SK-N-SH (cell line): ENCODE measurements around the gene ZC3H18. TPM values are rescaled to one million over a fixed set of nuclear protein-coding genes. Genes with fewer than 3 reads are reported as not detected.

ENCODE experiments used
- CTCF ChIA-PET: fragments of 300-600, 350-600 bp; formaldehyde crosslinking; extraction: SDS; loops from one replicate; lab custom pipeline; 2021; lab: Yijun Ruan, JAX
- POLR2A ChIA-PET: fragments of 350-600 bp; sonication (Branson Sonifier 250); formaldehyde crosslinking; extraction: SDS; loops from one replicate; lab custom pipeline; 2020; ENCODE audit warnings: antibody characterized with exemption, inconsistent platforms; lab: Yijun Ruan, JAX
- DNase-seq: peaks from one replicate; pipeline ENCODE4 v3.0.0; 2012
- H2AFZ ChIP-seq: fragments of 200-600 bp; sonication (generic); 2 replicates; pipeline ENCODE4 v1.8.1; 2016; ENCODE audit warnings: antibody characterized with exemption, mild to moderate bottlenecking, low read depth
- H3F3A ChIP-seq: fragments of 200-600 bp; sonication (generic); replicated peaks from 2 replicates; pipeline ENCODE3; 2016; ENCODE audit warnings: antibody characterized with exemption, mild to moderate bottlenecking; ENCODE audit not compliant: insufficient read depth
- H3K27ac ChIP-seq, 2 experiments: fragments of 200-500 bp in 1 of 2; fragments of 200-600 bp in 1 of 2; sonication (Bioruptor generic) in 1 of 2; sonication (generic), shearing (Covaris generic) in 1 of 2; 2 replicates each; pipeline versions ENCODE4 v1.5.1 to v1.6.1; 2014 to 2016; ENCODE audit warnings: low read depth in 2 of 2, inconsistent platforms in 1 of 2, low read length in 1 of 2, mild to moderate bottlenecking in 1 of 2, mixed read lengths in 1 of 2
- H3K27me3 ChIP-seq: fragments of 200-600 bp; sonication (generic), shearing (Covaris generic); 2 replicates; pipeline ENCODE4 v1.6.1; 2016; ENCODE audit warnings: mixed run types; ENCODE audit not compliant: insufficient read depth
- H3K36me3 ChIP-seq, 2 experiments: fragments of 200-500 bp in 1 of 2; fragments of 200-600 bp in 1 of 2; sonication (Bioruptor generic) in 1 of 2; sonication (generic) in 1 of 2; replicated peaks in 1 of 2; 2 replicates each; pipeline versions ENCODE3 to v1.5.1; 2014 to 2016; ENCODE audit warnings: low read length in 1 of 2, mild to moderate bottlenecking in 1 of 2; ENCODE audit not compliant: insufficient read depth in 2 of 2, control insufficient read depth in 1 of 2
- H3K4me1 ChIP-seq, 2 experiments: fragments of 200-500 bp in 1 of 2; fragments of 200-600 bp in 1 of 2; sonication (Bioruptor generic) in 1 of 2; sonication (generic), shearing (Covaris generic) in 1 of 2; 2 replicates each; pipeline versions ENCODE4 v1.5.1 to v1.6.1; 2014 to 2016; ENCODE audit warnings: low read depth in 1 of 2, low read length in 1 of 2, mixed run types in 1 of 2; ENCODE audit not compliant: insufficient read depth in 2 of 2, control insufficient read depth in 1 of 2
- H3K4me2 ChIP-seq: fragments of 200-600 bp; sonication (generic), shearing (Covaris generic); 2 replicates; pipeline ENCODE4 v1.6.1; 2017; ENCODE audit warnings: mixed run types
- H3K4me3 ChIP-seq, 2 experiments: fragments of 200-500 bp in 1 of 2; fragments of 200-600 bp in 1 of 2; sonication (Bioruptor generic) in 1 of 2; sonication (generic), shearing (Covaris generic) in 1 of 2; 2 replicates each; pipeline versions ENCODE4 v1.5.1 to v1.8.1; 2014 to 2016; ENCODE audit warnings: low read depth in 2 of 2, inconsistent platforms in 1 of 2, low read length in 1 of 2, mild to moderate bottlenecking in 1 of 2, mixed read lengths in 1 of 2, moderate library complexity in 1 of 2
- H3K79me2 ChIP-seq: fragments of 200-600 bp; sonication (generic); 2 replicates; pipeline ENCODE4 v1.8.1; 2017; ENCODE audit warnings: mild to moderate bottlenecking; ENCODE audit not compliant: insufficient read depth
- H3K9ac ChIP-seq: fragments of 200-600 bp; sonication (generic); 2 replicates; pipeline ENCODE4 v1.6.1; 2017; ENCODE audit warnings: mixed run types
- H3K9me2 ChIP-seq: fragments of 200-600 bp; sonication (generic); 2 replicates; pipeline ENCODE4 v1.6.1; 2017; ENCODE audit warnings: mixed run types
- H3K9me3 ChIP-seq: fragments of 200-600 bp; sonication (generic); 2 replicates; pipeline ENCODE4 v1.6.1; 2017; ENCODE audit warnings: mixed run types, mild to moderate bottlenecking, moderate library complexity
- H4K20me1 ChIP-seq: fragments of 200-600 bp; sonication (generic); 2 replicates; pipeline ENCODE4 v1.6.1; 2017; ENCODE audit warnings: mild to moderate bottlenecking, mixed run types; ENCODE audit not compliant: insufficient read depth
- CHD2 ChIP-seq: fragments of 150-350 bp; IDR thresholded peaks from 2 replicates; pipeline ENCODE4 v1.6.1; 2018; ENCODE audit warnings: low read length; ENCODE audit not compliant: partially characterized antibody
- FOXJ3 ChIP-seq: sonication (generic); formaldehyde crosslinking; IDR thresholded peaks from 2 replicates; pipeline ENCODE4 v1.5.1; 2020; ENCODE audit warnings: mild to moderate bottlenecking, missing genetic modification reagents
- GABPA ChIP-seq: IDR thresholded peaks from 2 replicates; pipeline ENCODE4 v1.4.0; 2012; ENCODE audit warnings: low read depth, mild to moderate bottlenecking
- MEF2A ChIP-seq: IDR thresholded peaks from 2 replicates; pipeline ENCODE4 v1.4.0; 2012; ENCODE audit warnings: low read depth, borderline replicate concordance
- POLR2AphosphoS5 ChIP-seq: IDR thresholded peaks from 2 replicates; pipeline ENCODE4 v1.6.1; 2012; ENCODE audit warnings: low read depth, low read length
- RAD21 ChIP-seq: IDR thresholded peaks from 2 replicates; pipeline ENCODE4 v1.6.1; 2012; ENCODE audit warnings: mild to moderate bottlenecking, low read length
- RCOR1 ChIP-seq: fragments of 150-350 bp; IDR thresholded peaks from 2 replicates; pipeline ENCODE4 v1.6.1; 2017; ENCODE audit warnings: antibody characterized with exemption, low read length
- SMC3 ChIP-seq: IDR thresholded peaks from 2 replicates; pipeline ENCODE4 v1.6.1; 2012; ENCODE audit warnings: low read depth, low read length, improper control_type of control experiment
- TEAD4 ChIP-seq: IDR thresholded peaks from 2 replicates; pipeline ENCODE4 v1.4.0; 2012; ENCODE audit warnings: mild to moderate bottlenecking, borderline replicate concordance; ENCODE audit not compliant: insufficient read depth
- YY1 ChIP-seq: IDR thresholded peaks from 2 replicates; pipeline ENCODE4 v1.4.0; 2012; ENCODE audit warnings: low read depth, mild to moderate bottlenecking
- WGBS: methylation state at CpG from one replicate; pipeline ENCODE4 v1.1.6; 2017; ENCODE audit warnings: low lambda C conversion rate; 5-methylcytosine and 5-hydroxymethylcytosine counted together
- polyA plus RNA-seq, 3 experiments: library from polyadenylated mRNA; depleted of rRNA; stranded (reverse); fragments of >200 nt; gene quantifications; 2 replicates each; pipeline ENCODE4 v1.2.3, GENCODE V29; 2012
- TF ChIP-seq, protein P1 (sequence below): IDR thresholded peaks from 2 replicates; pipeline ENCODE4 v1.4.0; 2012; ENCODE audit warnings: low read depth

ZC3H18 gene
- polyA plus RNA-seq, 1 of the 3 experiments (the other 2 are of a cell fraction) = 32.7 TPM

DNA sequence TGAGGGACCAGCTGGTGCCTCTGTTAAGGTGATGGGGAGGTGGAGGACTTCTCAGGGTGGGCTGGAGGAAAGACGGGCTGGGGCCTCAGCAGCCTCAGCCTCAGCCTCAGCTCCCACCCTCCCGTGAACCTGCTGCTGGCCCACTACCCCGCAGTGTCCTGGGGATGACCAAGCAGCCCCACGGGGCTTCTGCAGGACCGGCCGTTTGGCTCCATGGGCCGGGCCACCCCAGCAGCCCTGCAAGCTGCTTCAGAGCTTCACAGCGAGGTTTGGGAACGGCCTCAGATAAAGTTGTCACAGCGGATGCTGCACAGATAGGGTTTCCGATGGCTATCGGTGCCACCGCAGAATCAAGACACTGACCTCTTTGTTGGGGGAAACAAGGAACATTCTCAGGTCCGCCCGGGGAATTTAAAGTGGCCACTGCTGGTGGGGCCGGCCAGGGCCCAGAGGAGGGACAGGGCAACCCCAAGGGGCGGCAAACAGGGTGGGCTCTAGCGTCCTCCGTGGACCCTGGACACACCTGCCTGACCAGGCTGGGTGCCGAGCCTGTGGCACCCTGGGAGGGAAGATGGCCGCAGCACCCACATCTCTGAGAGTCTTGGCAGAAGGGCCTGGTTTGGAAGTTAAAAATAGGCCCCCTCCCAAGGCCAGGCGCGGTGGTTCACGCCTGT is 47.8 kb upstream of the ZC3H18 start:
- H3K4me3 ChIP-seq = no peak overlapping the region
- H3K36me3 ChIP-seq = no peaks in the 10 kb centered on the region
- no peaks in the 10 kb centered on the region for H3K79me2 ChIP-seq
- H3K9me3 ChIP-seq = no peaks in the 10 kb centered on the region
- POLR2A ChIA-PET = interaction anchor here (0.7 kb wide), 1 partner anchor 9 kb away, joined by 4 read pairs; no protein-coding TSS in a partner anchor
- H3K27me3 ChIP-seq = no peaks in the 10 kb centered on the region
- no peak for TF ChIP-seq TEAD4
- TF ChIP-seq RCOR1 = no peak
- no peak for TF ChIP-seq SMC3
- H3K9ac ChIP-seq = no peak overlapping the region
- no peak overlapping the region for H3K27ac ChIP-seq
- no peak overlapping the region for H2AFZ ChIP-seq
- H3K4me2 ChIP-seq = no peak overlapping the region
- CTCF ChIA-PET = interaction anchor here (1.2 kb wide), 1 partner anchor 78 kb away, joined by 4 read pairs; no protein-coding TSS in a partner anchor
- 80% methylated on average over 1 of the region's 24 CpGs for WGBS
- no peaks in the 10 kb centered on the region for H4K20me1 ChIP-seq
- H3K4me1 ChIP-seq = peaks cover 0 to 9% of the 10 kb centered on the region in 2 experiments; a peak in 1 of 4 replicates
- H3F3A ChIP-seq = no peaks in the 10 kb centered on the region
- H3K9me2 ChIP-seq = no peaks in the 10 kb centered on the region
- no peak for DNase-seq

DNA sequence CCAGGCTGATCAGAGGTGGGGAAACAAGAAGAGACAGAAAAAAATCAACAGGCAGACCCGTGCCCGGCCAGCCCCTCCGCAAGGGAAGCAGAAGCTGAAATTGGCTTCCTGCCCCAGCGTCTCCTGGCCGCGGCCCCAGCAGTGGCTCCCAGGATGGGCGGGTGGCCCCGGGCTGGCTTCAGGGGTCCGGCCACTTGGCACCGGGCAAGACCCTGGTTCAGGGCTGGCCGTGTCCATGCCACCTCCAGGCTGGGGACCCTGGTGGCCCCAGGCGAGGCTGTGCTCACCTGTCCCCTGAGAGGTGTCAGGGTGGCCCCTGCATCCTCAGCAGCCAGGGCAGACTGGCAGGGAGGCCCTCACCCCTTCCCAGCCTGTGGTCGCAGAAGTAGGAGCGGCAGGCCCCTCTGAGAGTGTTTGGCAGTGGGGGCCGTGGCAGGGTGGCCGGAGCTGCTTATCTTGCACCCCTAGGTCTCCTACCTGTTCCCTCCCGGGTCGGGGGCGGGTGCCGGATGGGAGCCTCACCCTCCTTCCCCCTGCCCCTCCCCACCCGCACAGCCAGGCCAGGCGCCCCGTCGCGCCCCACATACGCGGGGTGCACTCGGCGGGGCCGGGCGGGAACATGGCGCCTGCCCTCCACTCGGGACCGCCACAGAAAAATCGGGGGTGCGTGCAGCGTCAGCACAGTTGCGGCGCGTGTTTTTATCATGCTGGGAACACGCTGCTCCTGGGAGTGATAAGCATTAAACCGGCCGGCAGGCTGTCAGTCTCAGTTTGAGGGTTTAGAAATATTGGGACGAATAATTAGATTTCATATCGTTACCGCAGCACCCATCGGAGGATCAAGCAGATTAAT is 46.7 kb upstream of the ZC3H18 start:
- H2AFZ ChIP-seq = no peak overlapping the region
- no peaks in the 10 kb centered on the region for H3K79me2 ChIP-seq
- H4K20me1 ChIP-seq = no peaks in the 10 kb centered on the region
- no peaks in the 10 kb centered on the region for H3K9me3 ChIP-seq
- no peak for TF ChIP-seq MEF2A
- TF ChIP-seq TEAD4 = no peak
- no peak for TF ChIP-seq YY1
- TF ChIP-seq FOXJ3 = no peak
- no peak for TF ChIP-seq GABPA
- TF ChIP-seq POLR2AphosphoS5 = no peak
- TF ChIP-seq, protein P1, sequence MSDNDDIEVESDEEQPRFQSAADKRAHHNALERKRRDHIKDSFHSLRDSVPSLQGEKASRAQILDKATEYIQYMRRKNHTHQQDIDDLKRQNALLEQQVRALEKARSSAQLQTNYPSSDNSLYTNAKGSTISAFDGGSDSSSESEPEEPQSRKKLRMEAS = no peak
- TF ChIP-seq CHD2 = no peak
- no peak for TF ChIP-seq RAD21
- POLR2A ChIA-PET = no interaction called here
- H3K27ac ChIP-seq = no peak overlapping the region
- no peak for DNase-seq
- no peaks in the 10 kb centered on the region for H3K36me3 ChIP-seq
- H3K4me3 ChIP-seq = no peak overlapping the region
- H3F3A ChIP-seq = no peaks in the 10 kb centered on the region
- peaks cover 0 to 9% of the 10 kb centered on the region in 2 experiments; a peak in 1 of 4 replicates for H3K4me1 ChIP-seq
- H3K27me3 ChIP-seq = no peaks in the 10 kb centered on the region
- H3K4me2 ChIP-seq = no peak overlapping the region
- no peak overlapping the region for H3K9ac ChIP-seq
- CTCF ChIA-PET = interaction anchor here (1.2 to 3.9 kb wide), 2 partner anchors 80 to 86 kb away, joined by 4 to 16 read pairs; no protein-coding TSS in a partner anchor
- WGBS = 91% methylated on average over 29 of the region's 47 CpGs
- no peaks in the 10 kb centered on the region for H3K9me2 ChIP-seq
